ENCODE measurements around the gene ZSWIM9. TPM values are rescaled to one million over a fixed set of nuclear protein-coding genes. Genes with fewer than 3 reads are reported as not detected.
A peak's percentile ranks its signal among the peaks of the same experiment; 100 is the strongest.

Gene ZSWIM9
- 1 to 10 TPM; 1.6 to 8.4 (median 2.8) TPM for total RNA-seq

GRCh38 chr19:48169939-48170803, at the start of gene ZSWIM9, which contains the start of gene LIG1:
Gene ZSWIM9 (plus strand): TSS chr19:48170680. CDS start chr19:48171803, 1,123 bp downstream.
Gene LIG1 (minus strand): TSS chr19:48170344. CDS start chr19:48165566, 4,778 bp downstream.
- ATAC-seq, result peak; percentile 96 to 97
- in situ Hi-C loops (cut with MboI; ENCODE audit: low sequenced_read_pairs in 4 of 4), result loop anchor here in 2 of 4 donors (25.0 kb wide), 1 partner anchor 208 kb away; no protein-coding TSS in a partner anchor
- peak within 1 kb of the TSS; percentile 90 to 95 (median 93) for H3K4me3 ChIP-seq

GRCh38 chr19:48121066-48121465, 49.4 kb upstream of the ZSWIM9 start:
- no peaks in the 10 kb centered on the region for H3K4me1 ChIP-seq
- intact Hi-C loops (cut with DNase I; ENCODE audit: low total_unique reads) (no loop called here), in situ Hi-C loops (cut with MboI; ENCODE audit: low sequenced_read_pairs in 4 of 4) (loop anchor here in 1 of 4 donors (25.0 kb wide), 1 partner anchor 159 kb away; no protein-coding TSS in a partner anchor)
- H3K9me3 ChIP-seq, result no peaks in the 10 kb centered on the region
- H3K27ac ChIP-seq, result no peak overlapping the region
- H3K27me3 ChIP-seq, result no peaks in the 10 kb centered on the region
- H3K36me3 ChIP-seq, result no peaks in the 10 kb centered on the region
- TF ChIP-seq CTCF (IDR thresholded peaks at IDR 0.05 in 4 of 5, conservative IDR thresholded peaks at IDR 0.05 in 1 of 5) (no peak), POLR2A (IDR thresholded peaks at IDR 0.05) (no peak)
- no peak for DNase-seq
- no peak for ATAC-seq
- no peak overlapping the region for H3K4me3 ChIP-seq

More at GRCh38 chr19:48169939-48170803, at the start of gene ZSWIM9, which contains the start of gene LIG1:
- intact Hi-C loops (cut with DNase I; ENCODE audit: low total_unique reads), result loop anchor here (1.0 to 2.0 kb wide), 2 partner anchors 35 to 86 kb away; no protein-coding TSS in a partner anchor
- Histone ChIP-seq H3K27me3 (no peaks in the 10 kb centered on the region), H3K27ac (peak within 1 kb of the TSS; percentile 95 to 99 (median 98)), H3K4me1 (peaks cover 6 to 15% of the 10 kb centered on the region in 2 donors), H3K9me3 (no peaks in the 10 kb centered on the region), H3K36me3 (peaks cover 0 to 15% of the 10 kb centered on the region in 2 donors)
- DNase-seq, result peak; percentile 75 to 78
- TF ChIP-seq POLR2A (IDR thresholded peaks at IDR 0.05) (no peak), CTCF (IDR thresholded peaks at IDR 0.05 in 4 of 5, conservative IDR thresholded peaks at IDR 0.05 in 1 of 5) (peak in 2 of 5 experiments; percentile 32 to 35)

GRCh38 chr19:48121909-48122371, 48.5 kb upstream of the ZSWIM9 start:
- no peak for TF ChIP-seq CTCF (IDR thresholded peaks at IDR 0.05 in 4 of 5, conservative IDR thresholded peaks at IDR 0.05 in 1 of 5)
- TF ChIP-seq POLR2A (IDR thresholded peaks at IDR 0.05), result no peak
- Histone ChIP-seq H3K9me3 (no peaks in the 10 kb centered on the region), H3K4me3 (no peak overlapping the region), H3K36me3 (no peaks in the 10 kb centered on the region), H3K27ac (no peak overlapping the region), H3K27me3 (no peaks in the 10 kb centered on the region), H3K4me1 (no peaks in the 10 kb centered on the region)
- DNase-seq, result no peak
- in situ Hi-C loops (cut with MboI; ENCODE audit: low sequenced_read_pairs in 4 of 4) (loop anchor here in 1 of 4 donors (25.0 kb wide), 1 partner anchor 160 kb away; no protein-coding TSS in a partner anchor), intact Hi-C loops (cut with DNase I; ENCODE audit: low total_unique reads) (no loop called here)
- peak in 1 of 2 donors; percentile 42 for ATAC-seq

GRCh38 chr19:48122421-48122820, 48.1 kb upstream of the ZSWIM9 start:
- Histone ChIP-seq H3K27ac (no peak overlapping the region), H3K36me3 (no peaks in the 10 kb centered on the region), H3K4me1 (no peaks in the 10 kb centered on the region), H3K27me3 (no peaks in the 10 kb centered on the region), H3K9me3 (no peaks in the 10 kb centered on the region), H3K4me3 (no peak overlapping the region)
- intact Hi-C loops (cut with DNase I; ENCODE audit: low total_unique reads) (no loop called here), in situ Hi-C loops (cut with MboI; ENCODE audit: low sequenced_read_pairs in 4 of 4) (loop anchor here in 1 of 4 donors (25.0 kb wide), 1 partner anchor 160 kb away; no protein-coding TSS in a partner anchor)
- DNase-seq, result no peak
- TF ChIP-seq POLR2A (IDR thresholded peaks at IDR 0.05) (no peak), CTCF (IDR thresholded peaks at IDR 0.05 in 4 of 5, conservative IDR thresholded peaks at IDR 0.05 in 1 of 5) (no peak)
- ATAC-seq, result no peak
